Liver (tissue), 9 donors: ENCODE data around the gene MAP1S. TPM values are rescaled to one million over a fixed set of nuclear protein-coding genes. Genes with fewer than 3 reads are reported as not detected.

Experiments
- DNase-seq: peaks from one replicate; pipeline ENCODE4 v3.0.0-alpha.2; 2017; ENCODE audit warnings: low spot score
- H3K27ac ChIP-seq, 2 donors: one replicate each; pipeline ENCODE4 v1.7.0; 2013; ENCODE audit warnings: inconsistent platforms in 2 of 2, low read length in 2 of 2, control low read depth in 1 of 2, low read depth in 1 of 2, mild to moderate bottlenecking in 1 of 2
- H3K27me3 ChIP-seq, 4 donors: one replicate each; pipeline versions ENCODE4 v1.6.1 to v1.7.0; 2013; ENCODE audit warnings: low read length in 3 of 4, inconsistent platforms in 1 of 4, mild to moderate bottlenecking in 1 of 4, moderate library complexity in 1 of 4; ENCODE audit not compliant: control insufficient read depth in 4 of 4, insufficient read depth in 4 of 4
- H3K36me3 ChIP-seq, 4 donors: one replicate each; pipeline versions ENCODE4 v1.6.1 to v1.7.0; 2013; ENCODE audit warnings: low read length in 3 of 4, mild to moderate bottlenecking in 3 of 4, low read depth in 1 of 4, moderate library complexity in 1 of 4; ENCODE audit not compliant: control insufficient read depth in 4 of 4, insufficient read depth in 3 of 4
- H3K4me1 ChIP-seq, 4 donors: one replicate each; pipeline versions ENCODE4 v1.6.1 to v1.7.0; 2013; ENCODE audit warnings: low read length in 3 of 4, mild to moderate bottlenecking in 3 of 4, moderate library complexity in 1 of 4; ENCODE audit not compliant: control insufficient read depth in 4 of 4, insufficient read depth in 4 of 4
- H3K4me3 ChIP-seq, 3 donors: one replicate each; pipeline versions ENCODE4 v1.6.1 to v1.7.0; 2013; ENCODE audit warnings: low read length in 3 of 3, control low read depth in 1 of 3, low read depth in 1 of 3, mild to moderate bottlenecking in 1 of 3
- H3K9ac ChIP-seq, 2 donors: one replicate each; pipeline ENCODE4 v1.7.0; 2013; ENCODE audit warnings: low read length in 2 of 2, mild to moderate bottlenecking in 2 of 2, moderate library complexity in 2 of 2, control low read depth in 1 of 2, low read depth in 1 of 2
- H3K9me3 ChIP-seq, 4 donors: one replicate each; pipeline versions ENCODE4 v1.6.1 to v1.7.0; 2013; ENCODE audit warnings: low read length in 3 of 4; ENCODE audit not compliant: control insufficient read depth in 4 of 4
- EGR1 ChIP-seq, 2 donors: IDR thresholded peaks; 2 replicates each; pipeline ENCODE4 v1.6.1; 2016 to 2018; ENCODE audit warnings: antibody characterized with exemption in 2 of 2, low read depth in 2 of 2
- FOXA1 ChIP-seq: IDR thresholded peaks from 2 replicates; pipeline ENCODE4 v1.6.1; 2016; ENCODE audit warnings: antibody characterized with exemption
- FOXA2 ChIP-seq: IDR thresholded peaks from 2 replicates; pipeline ENCODE4 v1.6.1; 2016; ENCODE audit warnings: antibody characterized with exemption
- GABPA ChIP-seq, 2 donors: IDR thresholded peaks in 1 of 2; conservative IDR thresholded peaks in 1 of 2; 2 replicates each; pipeline ENCODE4 v1.6.1; 2016; ENCODE audit warnings: antibody characterized with exemption in 2 of 2, mild to moderate bottlenecking in 1 of 2, moderate library complexity in 1 of 2
- HNF4G ChIP-seq: IDR thresholded peaks from 2 replicates; pipeline ENCODE4 v1.6.1; 2016; ENCODE audit warnings: antibody characterized with exemption
- JUND ChIP-seq, 2 donors: IDR thresholded peaks; 2 replicates each; pipeline ENCODE4 v1.6.1; 2016; ENCODE audit warnings: antibody characterized with exemption in 2 of 2
- NR2F2 ChIP-seq: IDR thresholded peaks from 2 replicates; pipeline ENCODE4 v1.6.1; 2016; ENCODE audit warnings: antibody characterized with exemption
- RAD21 ChIP-seq, 2 donors: IDR thresholded peaks; 2 replicates each; pipeline ENCODE4 v1.6.1; 2016; ENCODE audit warnings: antibody characterized with exemption in 2 of 2, mild to moderate bottlenecking in 2 of 2
- RXRA ChIP-seq, 2 donors: IDR thresholded peaks; 2 replicates each; pipeline ENCODE4 v1.6.1; 2017 to 2018; ENCODE audit warnings: antibody characterized with exemption in 2 of 2, mild to moderate bottlenecking in 1 of 2
- SP1 ChIP-seq: IDR thresholded peaks from 2 replicates; pipeline ENCODE4 v1.6.1; 2018; ENCODE audit warnings: antibody characterized with exemption, mild to moderate bottlenecking
- TAF1 ChIP-seq: conservative IDR thresholded peaks from 2 replicates; pipeline ENCODE4 v1.6.1; 2016; ENCODE audit warnings: antibody characterized with exemption, mild to moderate bottlenecking
- YY1 ChIP-seq: IDR thresholded peaks from 2 replicates; pipeline ENCODE4 v1.6.1; 2016; ENCODE audit warnings: antibody characterized with exemption, mild to moderate bottlenecking
- WGBS: extraction: QIAGEN DNeasy Blood & Tissue Kit; methylation state at CpG from one replicate; pipeline ENCODE4 v1.1.7; 2013; 5-methylcytosine and 5-hydroxymethylcytosine counted together
- polyA plus RNA-seq, 2 donors: library from polyadenylated mRNA; stranded (reverse) in 1 of 2; unstranded in 1 of 2; fragments of 200-250 nt in 1 of 2; fragments of >200 nt in 1 of 2; fragmentation: Nextera tagmentation in 1 of 2; extraction: Ambion mirVana in 1 of 2; gene quantifications; one replicate each; pipeline versions ENCODE4 v1.2.1 to v1.2.3, GENCODE V29; 2013 to 2015
- total RNA-seq, 2 donors: library from RNA; depleted of rRNA; stranded (reverse); fragments of >200 nt; gene quantifications; one replicate each; pipeline ENCODE4 v1.2.3, GENCODE V29; 2014
- TF ChIP-seq, protein P1 (sequence below): IDR thresholded peaks from 2 replicates; pipeline ENCODE4 v1.6.1; 2016; ENCODE audit warnings: antibody characterized with exemption, mild to moderate bottlenecking
- TF ChIP-seq, protein P2 (sequence below): IDR thresholded peaks from 2 replicates; pipeline ENCODE4 v1.6.1; 2016; ENCODE audit warnings: antibody characterized with exemption
- TF ChIP-seq, protein P3 (sequence below): fragments of 150-350 bp; IDR thresholded peaks from 2 replicates; pipeline ENCODE4 v1.5.1; 2017; ENCODE audit warnings: improper control_type of control experiment, low read depth, low read length; ENCODE audit not compliant: missing input control
- TF ChIP-seq, protein P4 (sequence below): IDR thresholded peaks from 2 replicates; pipeline ENCODE4 v1.6.1; 2016; ENCODE audit warnings: antibody characterized with exemption
- TF ChIP-seq, protein P5 (sequence below): IDR thresholded peaks from 2 replicates; pipeline ENCODE4 v1.6.1; 2016; ENCODE audit warnings: antibody characterized with exemption
- donor health status: healthy.
- donor health status: healthy.
- donor health status: healthy.
- donor health status: healthy.
- donor health status: healthy.

The MAP1S gene
- total and polyA plus RNA-seq, 4 donors = 8.2 to 20.3 (median 10.6) TPM

DNA sequence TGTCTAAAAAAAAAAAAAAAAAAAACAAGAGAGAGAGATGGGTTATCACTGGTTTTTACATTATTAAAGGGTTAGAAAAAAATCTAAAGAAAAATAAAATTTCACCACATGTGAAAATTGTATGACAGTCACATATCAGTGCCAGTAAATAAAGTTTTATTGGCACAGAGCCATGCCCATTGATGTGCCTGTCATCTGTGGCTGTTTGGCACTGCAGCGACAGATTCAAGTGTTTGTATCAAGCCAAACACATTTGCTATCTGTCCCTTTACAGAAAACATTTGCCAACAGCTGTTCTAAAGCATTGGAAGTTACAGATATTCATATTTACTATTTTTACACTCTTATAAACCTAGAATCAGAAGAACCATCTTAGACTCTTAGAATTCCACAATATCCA is 48.3 kb downstream of the MAP1S start (continued):
- no peak for TF ChIP-seq HNF4G

DNA sequence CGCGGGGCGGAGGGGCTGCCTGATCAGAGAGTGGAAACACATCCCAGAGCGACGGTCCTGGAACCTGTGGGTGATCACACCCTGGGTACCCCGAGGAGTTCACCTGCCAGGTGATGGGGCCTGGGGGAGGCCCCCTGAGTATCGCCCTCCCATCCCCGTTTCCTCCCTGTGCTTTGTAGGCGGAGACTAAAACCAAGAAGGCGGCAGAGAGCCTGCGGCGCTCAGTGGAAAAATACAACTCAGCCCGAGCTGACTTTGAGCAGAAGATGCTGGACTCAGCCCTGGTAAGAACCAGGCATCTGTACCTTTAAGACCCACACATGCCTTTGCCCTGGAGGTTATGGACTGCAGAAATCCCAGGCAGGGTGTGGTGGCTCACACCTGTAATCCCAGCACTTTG is 51.3 kb downstream of the MAP1S start:
- no peaks in the 10 kb centered on the region for H3K9me3 ChIP-seq
- no peak overlapping the region for H3K27ac ChIP-seq
- H3K36me3 ChIP-seq = no peaks in the 10 kb centered on the region
- H3K4me3 ChIP-seq = no peak overlapping the region
- 82% methylated on average over 13 of the region's 13 CpGs for WGBS
- no peak for DNase-seq
- TF ChIP-seq NR2F2 = no peak
- TF ChIP-seq, protein P1, sequence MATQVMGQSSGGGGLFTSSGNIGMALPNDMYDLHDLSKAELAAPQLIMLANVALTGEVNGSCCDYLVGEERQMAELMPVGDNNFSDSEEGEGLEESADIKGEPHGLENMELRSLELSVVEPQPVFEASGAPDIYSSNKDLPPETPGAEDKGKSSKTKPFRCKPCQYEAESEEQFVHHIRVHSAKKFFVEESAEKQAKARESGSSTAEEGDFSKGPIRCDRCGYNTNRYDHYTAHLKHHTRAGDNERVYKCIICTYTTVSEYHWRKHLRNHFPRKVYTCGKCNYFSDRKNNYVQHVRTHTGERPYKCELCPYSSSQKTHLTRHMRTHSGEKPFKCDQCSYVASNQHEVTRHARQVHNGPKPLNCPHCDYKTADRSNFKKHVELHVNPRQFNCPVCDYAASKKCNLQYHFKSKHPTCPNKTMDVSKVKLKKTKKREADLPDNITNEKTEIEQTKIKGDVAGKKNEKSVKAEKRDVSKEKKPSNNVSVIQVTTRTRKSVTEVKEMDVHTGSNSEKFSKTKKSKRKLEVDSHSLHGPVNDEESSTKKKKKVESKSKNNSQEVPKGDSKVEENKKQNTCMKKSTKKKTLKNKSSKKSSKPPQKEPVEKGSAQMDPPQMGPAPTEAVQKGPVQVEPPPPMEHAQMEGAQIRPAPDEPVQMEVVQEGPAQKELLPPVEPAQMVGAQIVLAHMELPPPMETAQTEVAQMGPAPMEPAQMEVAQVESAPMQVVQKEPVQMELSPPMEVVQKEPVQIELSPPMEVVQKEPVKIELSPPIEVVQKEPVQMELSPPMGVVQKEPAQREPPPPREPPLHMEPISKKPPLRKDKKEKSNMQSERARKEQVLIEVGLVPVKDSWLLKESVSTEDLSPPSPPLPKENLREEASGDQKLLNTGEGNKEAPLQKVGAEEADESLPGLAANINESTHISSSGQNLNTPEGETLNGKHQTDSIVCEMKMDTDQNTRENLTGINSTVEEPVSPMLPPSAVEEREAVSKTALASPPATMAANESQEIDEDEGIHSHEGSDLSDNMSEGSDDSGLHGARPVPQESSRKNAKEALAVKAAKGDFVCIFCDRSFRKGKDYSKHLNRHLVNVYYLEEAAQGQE = no peak
- TF ChIP-seq FOXA2 = no peak
- no peak for TF ChIP-seq FOXA1
- TF ChIP-seq HNF4G = no peak
- TF ChIP-seq EGR1 (IDR thresholded peaks at IDR 0.05; ENCODE audit: low read depth in 2 of 2) = no peak
- TF ChIP-seq YY1 = no peak
- TF ChIP-seq, protein P2, sequence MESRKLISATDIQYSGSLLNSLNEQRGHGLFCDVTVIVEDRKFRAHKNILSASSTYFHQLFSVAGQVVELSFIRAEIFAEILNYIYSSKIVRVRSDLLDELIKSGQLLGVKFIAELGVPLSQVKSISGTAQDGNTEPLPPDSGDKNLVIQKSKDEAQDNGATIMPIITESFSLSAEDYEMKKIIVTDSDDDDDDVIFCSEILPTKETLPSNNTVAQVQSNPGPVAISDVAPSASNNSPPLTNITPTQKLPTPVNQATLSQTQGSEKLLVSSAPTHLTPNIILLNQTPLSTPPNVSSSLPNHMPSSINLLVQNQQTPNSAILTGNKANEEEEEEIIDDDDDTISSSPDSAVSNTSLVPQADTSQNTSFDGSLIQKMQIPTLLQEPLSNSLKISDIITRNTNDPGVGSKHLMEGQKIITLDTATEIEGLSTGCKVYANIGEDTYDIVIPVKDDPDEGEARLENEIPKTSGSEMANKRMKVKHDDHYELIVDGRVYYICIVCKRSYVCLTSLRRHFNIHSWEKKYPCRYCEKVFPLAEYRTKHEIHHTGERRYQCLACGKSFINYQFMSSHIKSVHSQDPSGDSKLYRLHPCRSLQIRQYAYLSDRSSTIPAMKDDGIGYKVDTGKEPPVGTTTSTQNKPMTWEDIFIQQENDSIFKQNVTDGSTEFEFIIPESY = no peak
- TF ChIP-seq, protein P3, sequence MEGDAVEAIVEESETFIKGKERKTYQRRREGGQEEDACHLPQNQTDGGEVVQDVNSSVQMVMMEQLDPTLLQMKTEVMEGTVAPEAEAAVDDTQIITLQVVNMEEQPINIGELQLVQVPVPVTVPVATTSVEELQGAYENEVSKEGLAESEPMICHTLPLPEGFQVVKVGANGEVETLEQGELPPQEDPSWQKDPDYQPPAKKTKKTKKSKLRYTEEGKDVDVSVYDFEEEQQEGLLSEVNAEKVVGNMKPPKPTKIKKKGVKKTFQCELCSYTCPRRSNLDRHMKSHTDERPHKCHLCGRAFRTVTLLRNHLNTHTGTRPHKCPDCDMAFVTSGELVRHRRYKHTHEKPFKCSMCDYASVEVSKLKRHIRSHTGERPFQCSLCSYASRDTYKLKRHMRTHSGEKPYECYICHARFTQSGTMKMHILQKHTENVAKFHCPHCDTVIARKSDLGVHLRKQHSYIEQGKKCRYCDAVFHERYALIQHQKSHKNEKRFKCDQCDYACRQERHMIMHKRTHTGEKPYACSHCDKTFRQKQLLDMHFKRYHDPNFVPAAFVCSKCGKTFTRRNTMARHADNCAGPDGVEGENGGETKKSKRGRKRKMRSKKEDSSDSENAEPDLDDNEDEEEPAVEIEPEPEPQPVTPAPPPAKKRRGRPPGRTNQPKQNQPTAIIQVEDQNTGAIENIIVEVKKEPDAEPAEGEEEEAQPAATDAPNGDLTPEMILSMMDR = no peak
- TF ChIP-seq SP1 = no peak
- no peak for TF ChIP-seq TAF1
- TF ChIP-seq, protein P4, sequence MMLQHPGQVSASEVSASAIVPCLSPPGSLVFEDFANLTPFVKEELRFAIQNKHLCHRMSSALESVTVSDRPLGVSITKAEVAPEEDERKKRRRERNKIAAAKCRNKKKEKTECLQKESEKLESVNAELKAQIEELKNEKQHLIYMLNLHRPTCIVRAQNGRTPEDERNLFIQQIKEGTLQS = no peak
- TF ChIP-seq GABPA (IDR thresholded peaks at IDR 0.05 in 1 of 2, conservative IDR thresholded peaks at IDR 0.05 in 1 of 2) = no peak
- H3K4me1 ChIP-seq = peaks cover 2 to 8% (median 5%) of the 10 kb centered on the region in 4 donors
- H3K9ac ChIP-seq = no peak overlapping the region
- no peaks in the 10 kb centered on the region for H3K27me3 ChIP-seq

DNA sequence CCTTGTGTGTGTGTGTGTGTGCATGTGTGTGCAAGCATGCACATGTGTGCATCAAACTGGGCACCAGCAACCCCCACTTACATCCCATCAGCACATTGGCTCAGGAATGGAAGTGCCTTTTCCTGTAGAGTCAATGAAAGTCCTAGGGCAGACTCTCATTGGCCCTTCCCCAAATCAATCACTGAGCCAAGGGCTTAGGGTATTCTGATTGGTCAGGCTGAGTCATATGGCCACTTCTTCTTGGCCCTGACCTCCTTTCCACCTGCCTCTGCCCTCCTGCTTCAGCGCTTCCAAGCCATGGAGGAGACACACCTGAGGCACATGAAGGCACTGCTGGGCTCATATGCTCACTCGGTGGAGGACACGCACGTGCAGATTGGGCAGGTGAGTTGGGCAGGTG is 52.9 kb downstream of the MAP1S start:
- Histone ChIP-seq H3K9me3 (no peaks in the 10 kb centered on the region), H3K9ac (no peak overlapping the region), H3K27me3 (no peaks in the 10 kb centered on the region), H3K27ac (no peak overlapping the region), H3K36me3 (no peaks in the 10 kb centered on the region), H3K4me1 (no peaks in the 10 kb centered on the region), H3K4me3 (no peak overlapping the region)
- WGBS = 98% methylated on average over 4 of the region's 4 CpGs
- no peak for DNase-seq
- TF ChIP-seq GABPA (IDR thresholded peaks at IDR 0.05 in 1 of 2, conservative IDR thresholded peaks at IDR 0.05 in 1 of 2) = no peak
- TF ChIP-seq RAD21 (IDR thresholded peaks at IDR 0.05) = no peak
- TF ChIP-seq, protein P2 = no peak
- no peak for TF ChIP-seq YY1
- TF ChIP-seq JUND (IDR thresholded peaks at IDR 0.05) = no peak
- TF ChIP-seq, protein P5, sequence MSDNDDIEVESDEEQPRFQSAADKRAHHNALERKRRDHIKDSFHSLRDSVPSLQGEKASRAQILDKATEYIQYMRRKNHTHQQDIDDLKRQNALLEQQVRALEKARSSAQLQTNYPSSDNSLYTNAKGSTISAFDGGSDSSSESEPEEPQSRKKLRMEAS = no peak
- TF ChIP-seq FOXA2 = no peak
- no peak for TF ChIP-seq SP1
- no peak for TF ChIP-seq HNF4G
- TF ChIP-seq EGR1 (IDR thresholded peaks at IDR 0.05; ENCODE audit: low read depth in 2 of 2) = no peak
- TF ChIP-seq FOXA1 = no peak
- TF ChIP-seq, protein P3 = no peak
- TF ChIP-seq RXRA (IDR thresholded peaks at IDR 0.05) = no peak
- TF ChIP-seq NR2F2 = no peak
- no peak for TF ChIP-seq TAF1
